ENCODE results near the gene NOP14. TPM values are rescaled to one million over a fixed set of nuclear protein-coding genes. Genes with fewer than 3 reads are reported as not detected.
"Not testable (repeated sequence)": the region's sequence is repeated elsewhere in the genome, so short reads cannot be mapped to it uniquely, and the experiment has no call there.

The NOP14 gene
- polyA plus RNA-seq, 2 of the 4 experiments (the other 2 are of a cell fraction): 18.9 to 30.2 TPM

DNA sequence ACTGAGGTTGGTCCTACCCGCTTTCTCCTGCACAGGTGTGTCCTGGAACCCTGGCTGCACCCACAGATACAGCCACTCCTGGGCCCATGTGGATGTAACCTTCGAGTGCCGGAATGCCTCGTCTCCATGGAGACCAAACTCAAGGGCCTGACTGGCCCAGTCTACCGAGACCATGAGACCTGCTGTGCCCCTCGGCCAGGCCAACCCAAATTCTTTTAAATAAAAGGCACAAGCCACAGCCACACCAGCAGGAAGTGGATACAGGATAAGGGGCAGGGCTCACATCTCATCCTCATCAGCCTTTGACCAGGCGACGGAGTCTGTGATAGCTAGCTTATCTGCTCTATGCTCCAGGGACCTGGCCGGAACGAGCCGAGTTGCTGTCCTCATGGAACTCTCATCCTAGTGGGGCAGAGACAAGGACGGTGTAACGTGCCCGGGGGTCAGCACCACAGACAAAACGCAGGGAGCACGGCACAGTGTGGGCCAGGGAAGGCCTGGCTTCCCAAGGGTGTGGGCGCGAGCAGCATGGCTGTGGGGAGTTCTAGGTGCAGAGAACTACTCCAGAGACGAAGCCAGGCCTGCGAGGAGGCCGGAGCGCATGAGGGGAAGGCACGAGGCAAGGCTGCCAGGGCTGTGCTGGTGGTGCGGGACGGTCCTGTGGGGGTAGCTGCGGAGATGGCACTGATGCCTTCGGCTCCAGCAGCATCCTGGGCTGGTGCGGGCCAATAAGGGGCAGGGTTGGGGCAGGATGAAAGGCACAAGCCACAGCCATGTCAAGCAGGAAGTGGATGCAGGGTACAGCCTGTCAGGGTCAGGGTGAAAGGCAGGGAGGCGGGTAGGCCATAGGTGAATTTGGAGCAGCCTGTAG lies 22.7 kb downstream of the NOP14 start:
- H3K4me3 ChIP-seq: no peak overlapping the region
- CTCF ChIA-PET: interaction anchor here (0.7 to 1.1 kb wide), 2 partner anchors 13 to 125 kb away, joined by 3 to 5 read pairs; no protein-coding TSS in a partner anchor
- no peaks in the 10 kb centered on the region for H3K9me3 ChIP-seq
- peaks cover 22% of the 10 kb centered on the region for H3K4me1 ChIP-seq
- POLR2A ChIA-PET: no interaction called here
- TF ChIP-seq CHD4 (IDR thresholded peaks at IDR 0.05; ENCODE audit: borderline replicate concordance) (no peak), FOXS1 (CRISPR knock-in tag; IDR thresholded peaks at IDR 0.05) (no peak)
- ATAC-seq: no peak
- no peak for FAIRE-seq
- DNase-seq (ENCODE audit: low read depth in 1 of 2, low spot score in 1 of 2): no peak
- WGBS (ENCODE audit: missing lambda C conversion rate): 93% methylated on average over 20 of the region's 29 CpGs
- no peak overlapping the region for H3K4me2 ChIP-seq
- no peak overlapping the region for H3K27ac ChIP-seq

GRCh38 chr4:2939383-2940243 lies 23.6 kb downstream of the NOP14 start:
- WGBS (ENCODE audit: missing lambda C conversion rate): 91% methylated on average over 19 of the region's 30 CpGs
- Histone ChIP-seq H3K9me3 (no peaks in the 10 kb centered on the region), H3K27ac (no peak overlapping the region), H3K4me2 (no peak overlapping the region), H3K4me1 (peaks cover 22% of the 10 kb centered on the region), H3K4me3 (no peak overlapping the region)
- DNase-seq (ENCODE audit: low read depth in 1 of 2, low spot score in 1 of 2) (no peak), FAIRE-seq (no peak), ATAC-seq (no peak)
- TF ChIP-seq, protein P1, sequence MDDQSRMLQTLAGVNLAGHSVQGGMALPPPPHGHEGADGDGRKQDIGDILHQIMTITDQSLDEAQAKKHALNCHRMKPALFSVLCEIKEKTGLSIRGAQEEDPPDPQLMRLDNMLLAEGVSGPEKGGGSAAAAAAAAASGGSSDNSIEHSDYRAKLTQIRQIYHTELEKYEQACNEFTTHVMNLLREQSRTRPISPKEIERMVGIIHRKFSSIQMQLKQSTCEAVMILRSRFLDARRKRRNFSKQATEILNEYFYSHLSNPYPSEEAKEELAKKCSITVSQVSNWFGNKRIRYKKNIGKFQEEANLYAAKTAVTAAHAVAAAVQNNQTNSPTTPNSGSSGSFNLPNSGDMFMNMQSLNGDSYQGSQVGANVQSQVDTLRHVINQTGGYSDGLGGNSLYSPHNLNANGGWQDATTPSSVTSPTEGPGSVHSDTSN (IDR thresholded peaks at IDR 0.05): no peak
- TF ChIP-seq CEBPB (IDR thresholded peaks at IDR 0.05) (no peak), RFX5 (IDR thresholded peaks at IDR 0.05) (no peak), NFE2L2 (conservative IDR thresholded peaks at IDR 0.05; ENCODE audit: low read length) (no peak), JUN (IDR thresholded peaks at IDR 0.05) (no peak), PHF8 (IDR thresholded peaks at IDR 0.05; ENCODE audit: borderline replicate concordance, low read depth) (no peak), KDM1A (IDR thresholded peaks at IDR 0.05; ENCODE audit: low read depth) (no peak)
- ChIA-PET CTCF (interaction anchor here (0.8 to 1.5 kb wide), 4 partner anchors 10 to 175 kb away, joined by 3 to 4 read pairs (median 3); no protein-coding TSS in a partner anchor), POLR2A (no interaction called here)

DNA sequence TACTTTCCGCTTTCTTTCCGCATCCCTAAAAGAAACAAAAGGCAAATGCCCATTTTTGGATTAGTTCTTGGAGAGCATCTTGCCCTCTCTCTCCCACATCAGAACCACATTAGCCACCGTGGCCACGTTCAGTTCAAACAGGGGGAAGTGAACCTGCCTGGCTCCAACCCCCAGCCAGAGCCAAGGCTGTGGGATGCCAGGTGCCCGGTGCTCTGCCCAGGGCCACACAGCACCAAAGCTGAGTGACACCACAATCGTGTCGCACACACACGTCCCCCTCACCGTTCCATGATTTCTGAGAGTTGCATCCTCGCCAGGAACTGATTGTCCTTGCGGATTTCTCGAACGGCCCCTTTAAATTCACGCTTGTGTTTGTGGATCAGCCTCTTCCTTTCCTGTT lies 24.3 kb downstream of the NOP14 start:
- H3K4me3 ChIP-seq: no peak overlapping the region
- H3K4me1 ChIP-seq: peaks cover 22% of the 10 kb centered on the region
- FAIRE-seq: no peak
- H3K27ac ChIP-seq: no peak overlapping the region
- POLR2A ChIA-PET: no interaction called here
- CTCF ChIA-PET: interaction anchor here (1.0 to 1.5 kb wide), 4 partner anchors 13 to 175 kb away, joined by 3 to 4 read pairs (median 4); no protein-coding TSS in a partner anchor
- no peak for DNase-seq (ENCODE audit: low read depth in 1 of 2, low spot score in 1 of 2)
- H3K9me3 ChIP-seq: no peaks in the 10 kb centered on the region
- TF ChIP-seq TP53 (CRISPR knock-in tag; IDR thresholded peaks at IDR 0.05) (no peak), RCOR1 (IDR thresholded peaks at IDR 0.05; ENCODE audit: low read depth, low read length) (no peak)
- WGBS (ENCODE audit: missing lambda C conversion rate): 94% methylated on average over 14 of the region's 14 CpGs
- ATAC-seq: no peak
- no peak overlapping the region for H3K4me2 ChIP-seq

DNA sequence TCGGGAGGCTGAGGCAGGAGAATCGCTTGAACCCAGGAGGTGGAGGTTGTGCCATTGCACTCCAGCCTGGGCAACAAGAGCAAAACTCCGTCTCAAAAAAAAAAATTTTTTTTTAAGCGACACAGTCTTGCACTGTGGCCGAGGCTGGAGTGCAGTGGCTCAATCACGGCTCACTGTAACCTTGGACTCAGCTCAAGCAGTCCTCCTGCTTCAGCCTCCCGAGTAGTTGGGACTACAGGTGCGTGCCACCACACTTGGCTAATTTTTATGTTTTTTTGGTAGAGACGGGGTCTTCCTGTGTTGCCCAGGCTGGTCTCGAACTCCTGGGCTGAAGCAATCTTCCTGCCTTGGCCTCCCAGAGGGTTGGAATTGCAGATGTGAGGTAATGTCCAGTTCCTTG lies 24.8 kb downstream of the NOP14 start:
- POLR2A ChIA-PET: not testable (repeated sequence)

DNA sequence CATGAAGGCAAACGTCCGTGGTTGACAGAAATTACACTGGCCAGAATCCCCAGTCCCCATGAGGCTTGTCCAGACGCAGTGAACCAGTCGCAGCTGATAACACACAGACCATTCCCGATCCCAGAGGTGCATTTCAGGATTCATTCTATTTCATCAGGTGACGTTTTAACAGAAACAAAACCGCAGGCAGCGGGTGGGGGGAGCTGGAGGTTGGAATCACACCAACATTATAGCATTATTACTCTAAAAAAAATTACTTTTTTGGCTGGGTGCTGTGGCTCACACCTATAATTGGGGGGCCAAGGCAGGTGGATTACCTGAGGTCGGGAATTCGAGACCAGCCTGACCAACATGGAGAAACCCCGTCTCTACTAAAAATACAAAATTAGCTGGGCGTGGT lies 25.2 kb downstream of the NOP14 start:
- DNase-seq (ENCODE audit: low read depth in 1 of 2, low spot score in 1 of 2) (no peak), ATAC-seq (no peak), FAIRE-seq (no peak)
- 91% methylated on average over 12 of the region's 12 CpGs for WGBS (ENCODE audit: missing lambda C conversion rate)
- no peak overlapping the region for H3K4me2 ChIP-seq
- peaks cover 29% of the 10 kb centered on the region for H3K4me1 ChIP-seq
- POLR2A ChIA-PET: no interaction called here
- CTCF ChIA-PET: interaction anchor here (1.1 to 1.5 kb wide), 4 partner anchors 14 to 106 kb away, joined by 3 to 4 read pairs (median 3); no protein-coding TSS in a partner anchor
- no peaks in the 10 kb centered on the region for H3K9me3 ChIP-seq
- H3K4me3 ChIP-seq: no peak overlapping the region
- no peak overlapping the region; a peak in 1 of 6 replicates for H3K27ac ChIP-seq
- no peak for TF ChIP-seq ZFP36 (IDR thresholded peaks at IDR 0.05; ENCODE audit: borderline replicate concordance, partially characterized antibody)
- no peak for TF ChIP-seq CEBPB (IDR thresholded peaks at IDR 0.05)
- TF ChIP-seq REST (IDR thresholded peaks at IDR 0.05): no peak
- no peak for TF ChIP-seq CBX8 (IDR thresholded peaks at IDR 0.05)
- no peak for TF ChIP-seq SREBF2 (IDR thresholded peaks at IDR 0.05)
- TF ChIP-seq, protein P2, sequence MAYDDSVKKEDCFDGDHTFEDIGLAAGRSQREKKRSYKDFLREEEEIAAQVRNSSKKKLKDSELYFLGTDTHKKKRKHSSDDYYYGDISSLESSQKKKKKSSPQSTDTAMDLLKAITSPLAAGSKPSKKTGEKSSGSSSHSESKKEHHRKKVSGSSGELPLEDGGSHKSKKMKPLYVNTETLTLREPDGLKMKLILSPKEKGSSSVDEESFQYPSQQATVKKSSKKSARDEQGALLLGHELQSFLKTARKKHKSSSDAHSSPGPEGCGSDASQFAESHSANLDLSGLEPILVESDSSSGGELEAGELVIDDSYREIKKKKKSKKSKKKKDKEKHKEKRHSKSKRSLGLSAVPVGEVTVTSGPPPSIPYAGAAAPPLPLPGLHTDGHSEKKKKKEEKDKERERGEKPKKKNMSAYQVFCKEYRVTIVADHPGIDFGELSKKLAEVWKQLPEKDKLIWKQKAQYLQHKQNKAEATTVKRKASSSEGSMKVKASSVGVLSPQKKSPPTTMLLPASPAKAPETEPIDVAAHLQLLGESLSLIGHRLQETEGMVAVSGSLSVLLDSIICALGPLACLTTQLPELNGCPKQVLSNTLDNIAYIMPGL (CRISPR knock-in tag; IDR thresholded peaks at IDR 0.05; ENCODE audit: borderline replicate concordance): no peak
- TF ChIP-seq, protein P3, sequence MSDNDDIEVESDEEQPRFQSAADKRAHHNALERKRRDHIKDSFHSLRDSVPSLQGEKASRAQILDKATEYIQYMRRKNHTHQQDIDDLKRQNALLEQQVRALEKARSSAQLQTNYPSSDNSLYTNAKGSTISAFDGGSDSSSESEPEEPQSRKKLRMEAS (IDR thresholded peaks at IDR 0.05): no peak

More for the DNA sequence above, 24.8 kb downstream of the NOP14 start:
- not testable (repeated sequence) for H3K4me3 ChIP-seq; H3K27ac ChIP-seq; ATAC-seq; DNase-seq (ENCODE audit: low read depth in 1 of 2, low spot score in 1 of 2); H3K9me3 ChIP-seq; H3K4me2 ChIP-seq; FAIRE-seq
- peaks cover 25% of the 10 kb centered on the region for H3K4me1 ChIP-seq
- CTCF ChIA-PET: interaction anchor here (1.3 to 1.5 kb wide), 3 partner anchors 13 to 24 kb away, joined by 3 to 4 read pairs (median 3); no protein-coding TSS in a partner anchor
- WGBS (ENCODE audit: missing lambda C conversion rate): 96% methylated on average over 10 of the region's 10 CpGs

Measured in A549 (cell line).